Measurements from ENCODE around the gene CARS2.

CARS2 gene

GRCh38 chr13:110690516-110690915, 15.4 kb downstream of the CARS2 start:
- no peaks in the 10 kb centered on the region for H3K27me3 ChIP-seq (ENCODE audit: control insufficient read depth, insufficient read depth, low read length)
- H3K4me3 ChIP-seq (ENCODE audit: low read length): no peak overlapping the region
- H3K27ac ChIP-seq (ENCODE audit: low read length): no peak overlapping the region
- peaks cover 17% of the 10 kb centered on the region for H3K36me3 ChIP-seq (ENCODE audit: control insufficient read depth, low read depth, low read length)
- no peaks in the 10 kb centered on the region for H3K4me1 ChIP-seq (ENCODE audit: control insufficient read depth, low read depth, low read length)
- H3K9ac ChIP-seq (ENCODE audit: low read length): no peak overlapping the region
- H3K9me3 ChIP-seq (ENCODE audit: control insufficient read depth, low read depth, low read length): no peaks in the 10 kb centered on the region

- peaks cover 17% of the 10 kb centered on the region for H3K36me3 ChIP-seq (ENCODE audit: control insufficient read depth, low read depth, low read length)
- H3K4me3 ChIP-seq (ENCODE audit: low read length): no peak overlapping the region
- no peaks in the 10 kb centered on the region for H3K9me3 ChIP-seq (ENCODE audit: control insufficient read depth, low read depth, low read length)
- no peak overlapping the region for H3K9ac ChIP-seq (ENCODE audit: low read length)
- H3K27ac ChIP-seq (ENCODE audit: low read length): no peak overlapping the region
- H3K4me1 ChIP-seq (ENCODE audit: control insufficient read depth, low read depth, low read length): no peaks in the 10 kb centered on the region
- H3K27me3 ChIP-seq (ENCODE audit: control insufficient read depth, insufficient read depth, low read length): no peaks in the 10 kb centered on the region
Measured at GRCh38 chr13:110689711-110690110, 16.2 kb downstream of the CARS2 start.

- H3K9ac ChIP-seq (ENCODE audit: low read length): no peak overlapping the region
- H3K27ac ChIP-seq (ENCODE audit: low read length): no peak overlapping the region
- no peaks in the 10 kb centered on the region for H3K9me3 ChIP-seq (ENCODE audit: control insufficient read depth, low read depth, low read length)
- no peaks in the 10 kb centered on the region for H3K4me1 ChIP-seq (ENCODE audit: control insufficient read depth, low read depth, low read length)
- H3K27me3 ChIP-seq (ENCODE audit: control insufficient read depth, insufficient read depth, low read length): no peaks in the 10 kb centered on the region
- H3K36me3 ChIP-seq (ENCODE audit: control insufficient read depth, low read depth, low read length): peaks cover 19% of the 10 kb centered on the region
- no peak overlapping the region for H3K4me3 ChIP-seq (ENCODE audit: low read length)
Measured at GRCh38 chr13:110689041-110689440, 16.9 kb downstream of the CARS2 start.

GRCh38 chr13:110687736-110688135, 18.2 kb downstream of the CARS2 start:
- Histone ChIP-seq H3K4me3 (ENCODE audit: low read length) (no peak overlapping the region), H3K27ac (ENCODE audit: low read length) (no peak overlapping the region), H3K9me3 (ENCODE audit: control insufficient read depth, low read depth, low read length) (no peaks in the 10 kb centered on the region), H3K36me3 (ENCODE audit: control insufficient read depth, low read depth, low read length) (peaks cover 21% of the 10 kb centered on the region), H3K9ac (ENCODE audit: low read length) (no peak overlapping the region), H3K4me1 (ENCODE audit: control insufficient read depth, low read depth, low read length) (no peaks in the 10 kb centered on the region), H3K27me3 (ENCODE audit: control insufficient read depth, insufficient read depth, low read length) (no peaks in the 10 kb centered on the region)

- Histone ChIP-seq H3K9ac (ENCODE audit: low read length) (no peak overlapping the region), H3K4me1 (ENCODE audit: control insufficient read depth, low read depth, low read length) (no peaks in the 10 kb centered on the region), H3K36me3 (ENCODE audit: control insufficient read depth, low read depth, low read length) (peaks cover 28% of the 10 kb centered on the region), H3K9me3 (ENCODE audit: control insufficient read depth, low read depth, low read length) (no peaks in the 10 kb centered on the region), H3K4me3 (ENCODE audit: low read length) (no peak overlapping the region), H3K27me3 (ENCODE audit: control insufficient read depth, insufficient read depth, low read length) (no peaks in the 10 kb centered on the region), H3K27ac (ENCODE audit: low read length) (no peak overlapping the region)
Measured at GRCh38 chr13:110685305-110686020, 20.5 kb downstream of the CARS2 start.

- H3K9me3 ChIP-seq (ENCODE audit: control insufficient read depth, low read depth, low read length): no peaks in the 10 kb centered on the region
- H3K9ac ChIP-seq (ENCODE audit: low read length): no peak overlapping the region
- H3K4me1 ChIP-seq (ENCODE audit: control insufficient read depth, low read depth, low read length): no peaks in the 10 kb centered on the region
- no peak overlapping the region for H3K4me3 ChIP-seq (ENCODE audit: low read length)
- H3K27me3 ChIP-seq (ENCODE audit: control insufficient read depth, insufficient read depth, low read length): no peaks in the 10 kb centered on the region
- H3K27ac ChIP-seq (ENCODE audit: low read length): no peak overlapping the region
- peaks cover 26% of the 10 kb centered on the region for H3K36me3 ChIP-seq (ENCODE audit: control insufficient read depth, low read depth, low read length)
Measured at GRCh38 chr13:110684388-110685056, 21.4 kb downstream of the CARS2 start.

- Histone ChIP-seq H3K9ac (ENCODE audit: low read length) (no peak overlapping the region), H3K36me3 (ENCODE audit: control insufficient read depth, low read depth, low read length) (peaks cover 25% of the 10 kb centered on the region), H3K9me3 (ENCODE audit: control insufficient read depth, low read depth, low read length) (no peaks in the 10 kb centered on the region), H3K4me3 (ENCODE audit: low read length) (no peak overlapping the region), H3K27ac (ENCODE audit: low read length) (no peak overlapping the region), H3K27me3 (ENCODE audit: control insufficient read depth, insufficient read depth, low read length) (no peaks in the 10 kb centered on the region), H3K4me1 (ENCODE audit: control insufficient read depth, low read depth, low read length) (no peaks in the 10 kb centered on the region)
Measured at GRCh38 chr13:110683921-110684320, 22.0 kb downstream of the CARS2 start.

- Histone ChIP-seq H3K27ac (ENCODE audit: low read length) (no peak overlapping the region), H3K9me3 (ENCODE audit: control insufficient read depth, low read depth, low read length) (no peaks in the 10 kb centered on the region), H3K4me3 (ENCODE audit: low read length) (no peak overlapping the region), H3K4me1 (ENCODE audit: control insufficient read depth, low read depth, low read length) (no peaks in the 10 kb centered on the region), H3K36me3 (ENCODE audit: control insufficient read depth, low read depth, low read length) (peaks cover 27% of the 10 kb centered on the region), H3K9ac (ENCODE audit: low read length) (no peak overlapping the region), H3K27me3 (ENCODE audit: control insufficient read depth, insufficient read depth, low read length) (no peaks in the 10 kb centered on the region)
Measured at GRCh38 chr13:110683203-110683883, 22.6 kb downstream of the CARS2 start.

GRCh38 chr13:110682746-110683145, 23.2 kb downstream of the CARS2 start:
- Histone ChIP-seq H3K4me1 (ENCODE audit: control insufficient read depth, low read depth, low read length) (no peaks in the 10 kb centered on the region), H3K9ac (ENCODE audit: low read length) (no peak overlapping the region), H3K27me3 (ENCODE audit: control insufficient read depth, insufficient read depth, low read length) (no peaks in the 10 kb centered on the region), H3K27ac (ENCODE audit: low read length) (no peak overlapping the region), H3K4me3 (ENCODE audit: low read length) (no peak overlapping the region), H3K36me3 (ENCODE audit: control insufficient read depth, low read depth, low read length) (peaks cover 23% of the 10 kb centered on the region), H3K9me3 (ENCODE audit: control insufficient read depth, low read depth, low read length) (no peaks in the 10 kb centered on the region)

- no peaks in the 10 kb centered on the region for H3K9me3 ChIP-seq (ENCODE audit: control insufficient read depth, low read depth, low read length)
- H3K27ac ChIP-seq (ENCODE audit: low read length): no peak overlapping the region
- H3K36me3 ChIP-seq (ENCODE audit: control insufficient read depth, low read depth, low read length): peaks cover 21% of the 10 kb centered on the region
- H3K27me3 ChIP-seq (ENCODE audit: control insufficient read depth, insufficient read depth, low read length): no peaks in the 10 kb centered on the region
- H3K4me1 ChIP-seq (ENCODE audit: control insufficient read depth, low read depth, low read length): no peaks in the 10 kb centered on the region
- H3K4me3 ChIP-seq (ENCODE audit: low read length): no peak overlapping the region
- no peak overlapping the region for H3K9ac ChIP-seq (ENCODE audit: low read length)
Measured at GRCh38 chr13:110681868-110682550, 23.9 kb downstream of the CARS2 start.

- Histone ChIP-seq H3K4me3 (ENCODE audit: low read length) (no peak overlapping the region), H3K9me3 (ENCODE audit: control insufficient read depth, low read depth, low read length) (no peaks in the 10 kb centered on the region), H3K27me3 (ENCODE audit: control insufficient read depth, insufficient read depth, low read length) (no peaks in the 10 kb centered on the region)
Measured at GRCh38 chr13:110680852-110681251, 25.1 kb downstream of the CARS2 start.

More at GRCh38 chr13:110680852-110681251, 25.1 kb downstream of the CARS2 start:
- Histone ChIP-seq H3K36me3 (ENCODE audit: control insufficient read depth, low read depth, low read length) (peaks cover 24% of the 10 kb centered on the region), H3K27ac (ENCODE audit: low read length) (no peak overlapping the region), H3K4me1 (ENCODE audit: control insufficient read depth, low read depth, low read length) (no peaks in the 10 kb centered on the region), H3K9ac (ENCODE audit: low read length) (no peak overlapping the region)
